GM18526 (cell line): ENCODE results near the gene PTPRK.

ENCODE experiments used
- POLR2A ChIP-seq: IDR thresholded peaks from 3 replicates; pipeline ENCODE4 v1.6.1; 2011; ENCODE audit not compliant: insufficient read length; ENCODE audit errors: extremely low read depth

The PTPRK gene

GRCh38 chr6:128504003-128504654, 16.3 kb downstream of the PTPRK start:
- TF ChIP-seq POLR2A, result no peak

- no peak for TF ChIP-seq POLR2A
Measured at GRCh38 chr6:128500749-128501600, 19.4 kb downstream of the PTPRK start.

GRCh38 chr6:128500014-128500413, 20.4 kb downstream of the PTPRK start:
- no peak for TF ChIP-seq POLR2A

GRCh38 chr6:128499079-128499731, 21.2 kb downstream of the PTPRK start:
- TF ChIP-seq POLR2A, result no peak

- TF ChIP-seq POLR2A, result no peak
Measured at GRCh38 chr6:128498234-128498633, 22.2 kb downstream of the PTPRK start.

- TF ChIP-seq POLR2A, result no peak
Measured at GRCh38 chr6:128495536-128496333, 24.7 kb downstream of the PTPRK start.

- TF ChIP-seq POLR2A, result no peak
Measured at GRCh38 chr6:128494440-128494839, 26.0 kb downstream of the PTPRK start.

- no peak for TF ChIP-seq POLR2A
Measured at GRCh38 chr6:128493877-128494276, 26.5 kb downstream of the PTPRK start.

GRCh38 chr6:128492386-128492785, 28.0 kb downstream of the PTPRK start:
- no peak for TF ChIP-seq POLR2A

GRCh38 chr6:128491610-128492206, 28.7 kb downstream of the PTPRK start:
- TF ChIP-seq POLR2A, result no peak

GRCh38 chr6:128491100-128491581, 29.3 kb downstream of the PTPRK start:
- no peak for TF ChIP-seq POLR2A

- TF ChIP-seq POLR2A, result no peak
Measured at GRCh38 chr6:128487746-128488145, 32.7 kb downstream of the PTPRK start.

GRCh38 chr6:128487055-128487454, 33.3 kb downstream of the PTPRK start:
- TF ChIP-seq POLR2A, result no peak

- no peak for TF ChIP-seq POLR2A
Measured at GRCh38 chr6:128483472-128484135, 36.8 kb downstream of the PTPRK start.
